Astrocyte (in vitro differentiated cells and primary cell): ENCODE data around the gene NEFH. TPM values are rescaled to one million over a fixed set of nuclear protein-coding genes. Genes with fewer than 3 reads are reported as not detected.

Experiments
- DNase-seq: peaks from one replicate; pipeline ENCODE4 v3.0.0-alpha.2; 2010; ENCODE audit warnings: low read depth
- FAIRE-seq: peaks from 2 replicates; lab custom pipeline; 2011; peaks lifted over from hg19 to GRCh38; lab: Jason Lieb, UNC
- H2AFZ ChIP-seq: 2 replicates; pipeline ENCODE4 v1.6.0; 2012; ENCODE audit warnings: low read depth, low read length, inconsistent platforms
- H3K27ac ChIP-seq: 2 replicates; pipeline ENCODE4 v1.5.1; 2011; ENCODE audit warnings: low read depth, low read length, inconsistent platforms
- H3K27me3 ChIP-seq: 2 replicates; pipeline ENCODE4 v1.6.0; 2011; ENCODE audit warnings: low read length, inconsistent platforms; ENCODE audit not compliant: insufficient read depth
- H3K36me3 ChIP-seq: 2 replicates; pipeline ENCODE4 v1.5.1; 2011; ENCODE audit warnings: low read length, inconsistent platforms; ENCODE audit not compliant: insufficient read depth
- H3K4me1 ChIP-seq: 2 replicates; pipeline ENCODE4 v1.5.1; 2011; ENCODE audit warnings: low read length, inconsistent platforms; ENCODE audit not compliant: insufficient read depth
- H3K4me2 ChIP-seq: 2 replicates; pipeline ENCODE4 v1.6.0; 2012; ENCODE audit warnings: low read length, inconsistent platforms
- H3K4me3 ChIP-seq: 2 replicates; pipeline ENCODE4 v1.5.1; 2011; ENCODE audit warnings: low read depth, mild to moderate bottlenecking, low read length, inconsistent platforms; ENCODE audit not compliant: insufficient read depth
- H3K79me2 ChIP-seq: 2 replicates; pipeline ENCODE4 v1.6.0; 2012; ENCODE audit warnings: mild to moderate bottlenecking, low read length, inconsistent platforms; ENCODE audit not compliant: insufficient read depth
- H3K9ac ChIP-seq: 2 replicates; pipeline ENCODE4 v1.6.0; 2012; ENCODE audit warnings: mild to moderate bottlenecking, low read length, inconsistent platforms
- H3K9me3 ChIP-seq: 2 replicates; pipeline ENCODE4 v1.5.1; 2012; ENCODE audit warnings: low read depth, mild to moderate bottlenecking, low read length, inconsistent platforms; ENCODE audit not compliant: insufficient read depth
- H4K20me1 ChIP-seq: 2 replicates; pipeline ENCODE4 v1.6.0; 2012; ENCODE audit warnings: low read length, inconsistent platforms; ENCODE audit not compliant: insufficient read depth
- H3K27ac Mint-ChIP-seq: one replicate; pipeline ENCODE4 v1.8.0; 2021; ENCODE audit warnings: mild to moderate bottlenecking, mixed read lengths; ENCODE audit not compliant: unreplicated experiment
- H3K27me3 Mint-ChIP-seq: one replicate; pipeline ENCODE4 v1.8.0; 2021; ENCODE audit warnings: low read depth, mixed read lengths; ENCODE audit not compliant: unreplicated experiment
- H3K36me3 Mint-ChIP-seq: one replicate; pipeline ENCODE4 v1.8.0; 2021; ENCODE audit warnings: low read depth, mixed read lengths; ENCODE audit not compliant: unreplicated experiment
- H3K4me1 Mint-ChIP-seq: one replicate; pipeline ENCODE4 v1.8.0; 2021; ENCODE audit warnings: low read depth, mixed read lengths; ENCODE audit not compliant: unreplicated experiment
- H3K4me3 Mint-ChIP-seq: one replicate; pipeline ENCODE4 v1.8.0; 2021; ENCODE audit warnings: mild to moderate bottlenecking, moderate library complexity, mixed read lengths; ENCODE audit not compliant: unreplicated experiment
- H3K9me3 Mint-ChIP-seq: one replicate; pipeline ENCODE4 v1.8.0; 2021; ENCODE audit warnings: mild to moderate bottlenecking, mixed read lengths; ENCODE audit not compliant: unreplicated experiment
- EZH2 ChIP-seq: IDR thresholded peaks from 2 replicates; pipeline ENCODE4 v1.6.1; 2012; ENCODE audit warnings: mild to moderate bottlenecking, low read length, inconsistent platforms; ENCODE audit not compliant: insufficient read depth
- total RNA-seq: library from RNA; stranded (reverse); gene quantifications from 2 replicates; pipeline ENCODE4 v1.2.1, GENCODE V29; 2021
- TF ChIP-seq, protein P1 (sequence below): IDR thresholded peaks from 2 replicates; pipeline ENCODE4 v1.5.1; 2011; ENCODE audit warnings: low read depth, mild to moderate bottlenecking, inconsistent platforms, low read length, moderate library complexity; ENCODE audit not compliant: insufficient read depth

The NEFH gene
- total RNA-seq, 1 donor from 2014 or later: 3.1 TPM

DNA sequence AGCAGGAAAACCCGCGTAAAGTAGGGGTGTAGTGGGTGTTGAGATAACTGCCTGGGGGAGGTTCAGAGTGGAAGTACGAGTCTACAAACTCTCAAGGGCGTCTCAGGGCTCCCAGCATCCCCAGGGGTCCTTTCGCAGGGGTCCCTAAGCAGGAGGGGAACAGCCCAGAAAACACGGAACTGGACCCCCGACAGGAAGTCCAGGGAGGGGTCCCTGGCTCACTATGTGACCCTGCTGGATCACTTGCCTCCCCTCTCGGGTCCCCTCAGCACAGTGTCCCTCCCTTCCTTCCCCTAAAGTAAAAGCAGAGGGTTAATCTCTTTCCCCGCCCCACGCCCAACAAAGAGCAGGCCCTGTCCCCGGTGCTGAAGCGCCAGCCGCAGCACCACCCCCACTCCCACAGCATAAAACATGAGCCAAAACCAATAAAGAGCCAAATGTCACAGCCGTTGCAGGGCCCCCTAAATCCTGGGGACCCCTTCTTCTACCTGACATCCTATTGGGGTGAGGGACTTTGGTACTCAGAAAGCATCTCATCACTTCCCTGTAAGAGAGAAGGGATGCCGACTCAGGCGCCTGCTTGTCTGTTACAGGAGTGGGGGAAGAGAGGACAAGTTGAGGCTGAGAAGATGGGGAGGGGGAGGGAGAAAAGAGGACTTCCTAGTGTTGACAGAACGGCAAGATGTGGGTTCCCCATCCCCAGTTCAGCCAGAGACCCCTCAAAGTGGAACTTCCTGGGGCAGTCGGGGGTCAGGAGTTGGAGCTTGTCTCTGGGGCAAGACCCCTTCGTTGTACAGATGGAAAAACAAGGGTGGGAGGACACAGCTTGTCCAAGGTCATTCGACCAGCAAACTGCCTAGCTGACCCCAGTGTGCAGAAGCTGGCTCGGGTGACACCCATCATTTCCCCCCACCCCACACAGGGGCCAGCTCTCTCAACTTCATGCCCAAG, 1.4 kb upstream of the NEFH start:
- H3K27me3 ChIP-seq: peaks cover 48% of the 10 kb centered on the region
- Mint-ChIP-seq H3K36me3 (peaks cover 5% of the 10 kb centered on the region), H3K4me1 (peaks cover 13% of the 10 kb centered on the region), H3K9me3 (peaks cover 11% of the 10 kb centered on the region), H3K4me3 (peak overlapping the region; percentile 69), H3K27ac (no peak overlapping the region), H3K27me3 (peaks cover 66% of the 10 kb centered on the region)
- peaks cover 8% of the 10 kb centered on the region for H3K9me3 ChIP-seq
- peaks cover 11% of the 10 kb centered on the region for H3K4me1 ChIP-seq
- no peak for DNase-seq
- no peak for FAIRE-seq
- H2AFZ ChIP-seq: no peak overlapping the region
- no peaks in the 10 kb centered on the region for H3K36me3 ChIP-seq
- H3K79me2 ChIP-seq: no peaks in the 10 kb centered on the region
- no peak overlapping the region for H3K4me2 ChIP-seq
- no peak overlapping the region for H3K9ac ChIP-seq
- no peak for TF ChIP-seq EZH2
- TF ChIP-seq, protein P1, sequence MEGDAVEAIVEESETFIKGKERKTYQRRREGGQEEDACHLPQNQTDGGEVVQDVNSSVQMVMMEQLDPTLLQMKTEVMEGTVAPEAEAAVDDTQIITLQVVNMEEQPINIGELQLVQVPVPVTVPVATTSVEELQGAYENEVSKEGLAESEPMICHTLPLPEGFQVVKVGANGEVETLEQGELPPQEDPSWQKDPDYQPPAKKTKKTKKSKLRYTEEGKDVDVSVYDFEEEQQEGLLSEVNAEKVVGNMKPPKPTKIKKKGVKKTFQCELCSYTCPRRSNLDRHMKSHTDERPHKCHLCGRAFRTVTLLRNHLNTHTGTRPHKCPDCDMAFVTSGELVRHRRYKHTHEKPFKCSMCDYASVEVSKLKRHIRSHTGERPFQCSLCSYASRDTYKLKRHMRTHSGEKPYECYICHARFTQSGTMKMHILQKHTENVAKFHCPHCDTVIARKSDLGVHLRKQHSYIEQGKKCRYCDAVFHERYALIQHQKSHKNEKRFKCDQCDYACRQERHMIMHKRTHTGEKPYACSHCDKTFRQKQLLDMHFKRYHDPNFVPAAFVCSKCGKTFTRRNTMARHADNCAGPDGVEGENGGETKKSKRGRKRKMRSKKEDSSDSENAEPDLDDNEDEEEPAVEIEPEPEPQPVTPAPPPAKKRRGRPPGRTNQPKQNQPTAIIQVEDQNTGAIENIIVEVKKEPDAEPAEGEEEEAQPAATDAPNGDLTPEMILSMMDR: no peak
- no peak overlapping the region for H3K4me3 ChIP-seq
- no peak overlapping the region for H3K27ac ChIP-seq
- H4K20me1 ChIP-seq: peaks cover 29% of the 10 kb centered on the region

DNA sequence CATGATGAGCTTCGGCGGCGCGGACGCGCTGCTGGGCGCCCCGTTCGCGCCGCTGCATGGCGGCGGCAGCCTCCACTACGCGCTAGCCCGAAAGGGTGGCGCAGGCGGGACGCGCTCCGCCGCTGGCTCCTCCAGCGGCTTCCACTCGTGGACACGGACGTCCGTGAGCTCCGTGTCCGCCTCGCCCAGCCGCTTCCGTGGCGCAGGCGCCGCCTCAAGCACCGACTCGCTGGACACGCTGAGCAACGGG, 169 bp downstream of the NEFH start:
- peaks cover 13% of the 10 kb centered on the region for H3K4me1 Mint-ChIP-seq
- FAIRE-seq (no peak), DNase-seq (no peak)
- Histone ChIP-seq H3K4me1 (peaks cover 11% of the 10 kb centered on the region), H3K79me2 (no peaks in the 10 kb centered on the region), H3K36me3 (no peaks in the 10 kb centered on the region), H3K9me3 (peaks cover 8% of the 10 kb centered on the region), H3K4me2 (peak overlapping the region; percentile 78), H3K27me3 (peaks cover 47% of the 10 kb centered on the region), H3K4me3 (peak overlapping the region; percentile 34), H2AFZ (peak overlapping the region; percentile 73), H3K9ac (no peak overlapping the region), H3K27ac (no peak overlapping the region), H4K20me1 (peaks cover 29% of the 10 kb centered on the region)
- H3K4me3 Mint-ChIP-seq: no peak overlapping the region
- peaks cover 57% of the 10 kb centered on the region for H3K27me3 Mint-ChIP-seq
- H3K36me3 Mint-ChIP-seq: peaks cover 5% of the 10 kb centered on the region
- peaks cover 11% of the 10 kb centered on the region for H3K9me3 Mint-ChIP-seq
- H3K27ac Mint-ChIP-seq: no peak overlapping the region
- TF ChIP-seq EZH2: peak; percentile 100
- TF ChIP-seq, protein P1: no peak
